Activated CD4-positive, CD25-positive, alpha-beta regulatory T cell (primary cell): ENCODE data around the gene PCDHGB7.
"Not testable (repeated sequence)": the region's sequence is repeated elsewhere in the genome, so short reads cannot be mapped to it uniquely, and the experiment has no call there.

Source experiments
- DNase-seq, 4 experiments: peaks; one replicate each; lab custom pipeline; 2025; lab: John Stamatoyannopoulos, UW

Gene PCDHGB7

GRCh38 chr5:141397756-141398551 is 19.5 kb upstream of the PCDHGB7 start, which contains the start of gene PCDHGB5:
Gene PCDHGB5, plus strand, starts transcription at chr5:141397947. Its CDS starts 181 bp downstream, at chr5:141398128.
- not testable (repeated sequence) for DNase-seq

DNA sequence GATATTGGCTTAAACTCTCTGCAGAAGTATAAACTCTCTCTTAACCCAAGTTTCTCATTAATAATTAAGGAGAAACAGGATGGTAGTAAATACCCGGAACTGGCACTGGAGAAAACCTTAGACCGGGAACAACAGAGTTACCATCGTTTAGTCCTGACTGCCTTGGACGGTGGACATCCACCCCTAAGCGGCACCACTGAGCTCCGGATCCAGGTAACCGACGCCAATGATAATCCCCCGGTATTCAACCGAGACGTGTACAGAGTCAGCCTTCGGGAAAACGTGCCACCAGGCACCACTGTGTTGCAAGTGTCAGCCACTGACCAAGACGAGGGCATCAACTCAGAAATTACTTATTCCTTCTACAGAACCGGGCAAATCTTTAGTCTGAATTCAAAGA is 18.9 kb upstream of the PCDHGB7 start:
- DNase-seq: no peak

- DNase-seq: no peak
Measured at GRCh38 chr5:141399555-141400258, 17.8 kb upstream of the PCDHGB7 start.

DNA sequence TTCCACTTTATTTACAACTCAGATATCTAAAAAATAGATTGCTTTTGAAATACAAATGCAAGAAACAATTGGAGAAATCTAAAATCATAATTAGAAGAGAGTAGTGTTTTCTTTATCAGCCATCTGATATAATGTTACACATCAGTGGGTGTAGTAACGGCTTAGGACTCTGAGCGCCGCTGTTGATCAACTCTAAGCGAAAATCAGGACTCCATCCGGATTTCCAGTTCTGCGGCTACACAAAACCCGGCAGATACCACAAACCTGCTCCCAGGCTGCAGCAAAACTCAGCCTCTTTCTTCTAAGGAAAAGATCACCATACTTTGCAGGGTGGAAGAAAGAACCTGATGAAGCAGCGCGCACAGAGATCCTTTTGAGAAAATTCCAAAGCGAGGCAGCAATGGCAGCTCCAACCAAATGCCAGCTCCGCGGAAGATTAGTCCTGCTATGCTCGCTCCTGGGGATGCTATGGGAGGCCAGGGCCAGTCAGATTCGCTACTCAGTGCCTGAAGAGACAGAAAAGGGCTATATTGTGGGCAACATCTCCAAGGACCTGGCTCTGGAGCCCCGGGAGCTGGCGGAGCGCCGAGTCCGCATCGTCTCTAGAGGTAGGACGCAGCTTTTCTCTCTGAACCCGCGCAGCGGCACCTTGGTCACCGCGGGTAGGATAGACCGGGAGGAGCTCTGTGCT is 14.8 kb upstream of the PCDHGB7 start, which contains the start of gene PCDHGA9:
Gene PCDHGA9, plus strand, starts transcription at position 226 of the 691 bp plus-strand sequence. Its CDS starts 175 bp downstream, at position 401.
- no peak for DNase-seq

- DNase-seq: no peak
Measured at GRCh38 chr5:141403387-141403786, 14.1 kb upstream of the PCDHGB7 start.

GRCh38 chr5:141407790-141408505 is 9.5 kb upstream of the PCDHGB7 start, which contains the start of gene PCDHGB6:
Gene PCDHGB6, plus strand, starts transcription at chr5:141408021. Its CDS starts 182 bp downstream, at chr5:141408203.
- not testable (repeated sequence) for DNase-seq

DNA sequence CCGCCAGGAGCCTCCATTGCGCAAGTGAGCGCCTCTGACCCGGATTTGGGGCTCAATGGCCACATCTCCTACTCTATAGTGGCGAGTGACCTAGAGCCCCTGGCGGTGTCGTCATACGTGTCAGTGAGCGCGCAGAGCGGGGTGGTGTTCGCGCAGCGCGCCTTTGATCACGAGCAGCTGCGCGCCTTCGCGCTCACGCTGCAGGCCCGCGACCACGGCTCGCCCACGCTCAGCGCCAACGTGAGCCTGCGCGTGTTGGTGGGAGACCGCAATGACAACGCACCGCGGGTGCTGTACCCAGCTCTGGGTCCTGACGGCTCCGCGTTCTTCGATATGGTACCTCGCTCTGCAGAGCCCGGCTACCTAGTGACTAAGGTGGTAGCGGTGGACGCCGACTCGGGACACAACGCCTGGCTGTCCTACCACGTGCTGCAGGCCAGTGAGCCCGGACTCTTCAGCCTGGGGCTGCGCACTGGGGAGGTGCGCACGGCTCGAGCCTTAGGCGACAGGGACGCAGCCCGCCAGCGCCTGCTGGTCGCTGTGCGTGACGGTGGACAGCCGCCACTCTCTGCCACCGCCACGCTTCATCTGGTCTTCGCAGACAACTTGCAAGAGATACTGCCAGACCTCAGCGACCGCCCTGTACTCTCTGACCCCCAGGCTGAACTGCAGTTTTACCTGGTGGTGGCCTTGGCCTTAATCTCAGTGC is 7.7 kb upstream of the PCDHGB7 start:
- no peak for DNase-seq

DNA sequence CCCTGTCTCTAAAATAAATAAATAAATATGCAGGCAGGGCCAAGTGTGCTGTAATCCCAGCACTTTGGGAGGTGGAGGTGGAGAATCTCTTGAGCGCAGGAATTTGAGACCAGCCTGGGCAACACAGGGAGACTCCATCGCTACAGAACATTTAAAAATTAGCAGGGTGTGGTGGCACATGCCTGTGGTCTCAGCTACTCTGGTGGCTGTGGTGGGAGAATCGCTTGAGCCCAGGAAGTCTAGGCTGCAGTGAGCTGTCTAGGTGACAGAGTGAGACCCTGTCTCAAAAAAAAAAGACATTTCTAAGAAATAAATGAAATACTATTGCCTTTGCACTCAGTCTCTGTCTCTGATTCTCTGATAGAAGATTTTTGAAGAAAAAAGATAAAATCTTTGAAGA is 5.9 kb upstream of the PCDHGB7 start:
- no peak for DNase-seq

GRCh38 chr5:141412854-141413539 is 4.5 kb upstream of the PCDHGB7 start, which contains the start of gene PCDHGA10:
Gene PCDHGA10, plus strand, starts transcription at chr5:141412987. Its CDS starts 189 bp downstream, at chr5:141413176.
- no peak for DNase-seq

GRCh38 chr5:141413540-141414069 is 3.9 kb upstream of the PCDHGB7 start:
- no peak for DNase-seq

GRCh38 chr5:141414548-141415274 is 2.8 kb upstream of the PCDHGB7 start:
- not testable (repeated sequence) for DNase-seq

- DNase-seq: not testable (repeated sequence)
Measured at GRCh38 chr5:141415275-141415618, 2.2 kb upstream of the PCDHGB7 start.

GRCh38 chr5:141419074-141419880 is 1.8 kb downstream of the PCDHGB7 start:
- no peak for DNase-seq

- no peak for DNase-seq
Measured at GRCh38 chr5:141420855-141421488, 3.5 kb downstream of the PCDHGB7 start, which contains the start of gene PCDHGA11. Gene PCDHGA11, plus strand, starts transcription at chr5:141421051. Its CDS starts 177 bp downstream, at chr5:141421228.

- DNase-seq: no peak
Measured at GRCh38 chr5:141421489-141421855, 4.0 kb downstream of the PCDHGB7 start.

DNA sequence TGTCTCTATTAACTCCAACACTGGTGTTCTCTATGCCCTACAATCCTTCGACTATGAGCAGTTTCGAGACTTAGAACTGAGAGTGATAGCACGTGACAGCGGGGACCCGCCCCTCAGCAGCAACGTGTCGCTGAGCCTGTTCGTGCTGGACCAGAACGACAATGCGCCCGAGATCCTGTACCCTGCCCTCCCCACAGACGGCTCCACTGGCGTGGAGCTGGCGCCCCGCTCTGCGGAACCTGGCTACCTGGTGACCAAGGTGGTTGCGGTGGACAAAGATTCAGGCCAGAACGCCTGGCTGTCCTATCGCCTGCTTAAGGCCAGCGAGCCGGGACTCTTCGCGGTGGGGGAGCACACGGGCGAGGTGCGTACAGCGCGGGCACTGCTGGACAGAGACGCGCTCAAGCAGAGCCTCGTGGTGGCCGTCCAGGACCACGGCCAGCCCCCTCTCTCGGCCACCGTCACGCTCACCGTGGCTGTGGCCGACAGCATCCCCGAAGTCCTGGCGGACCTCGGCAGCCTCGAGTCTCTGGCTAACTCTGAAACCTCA is 5.3 kb downstream of the PCDHGB7 start:
- no peak for DNase-seq

DNA sequence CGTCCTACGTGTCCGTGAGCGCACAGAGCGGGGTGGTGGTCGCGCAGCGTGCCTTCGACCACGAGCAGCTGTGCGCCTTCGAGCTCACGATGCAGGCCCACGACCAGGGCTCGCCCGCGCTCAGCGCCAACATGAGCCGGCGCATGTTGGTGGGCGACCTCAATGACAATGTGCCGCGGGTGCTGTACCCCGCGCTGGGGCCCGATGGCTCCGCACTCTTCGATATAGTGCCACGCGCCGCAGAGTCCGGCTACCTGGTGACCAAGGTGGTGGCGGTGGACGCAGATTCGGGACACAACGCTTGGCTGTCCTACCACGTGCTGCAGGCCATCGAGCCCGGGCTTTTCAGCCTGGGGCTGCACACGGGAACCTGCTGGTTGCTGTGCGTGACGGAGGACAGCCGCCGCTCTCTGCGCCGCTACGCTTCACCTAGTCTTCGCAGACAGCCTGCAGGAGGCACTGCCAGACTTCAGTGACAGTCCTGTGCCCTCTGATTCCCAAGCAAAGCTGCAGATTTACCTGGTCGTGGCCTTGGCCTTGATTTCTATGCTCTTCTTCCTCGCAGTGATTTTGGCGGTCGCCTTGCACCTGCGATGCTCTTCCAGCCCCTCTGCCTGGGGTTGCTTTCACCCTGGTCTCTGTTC is 10.4 kb downstream of the PCDHGB7 start:
- DNase-seq: no peak
